Ascending aorta (tissue), 2 donors: ENCODE measurements around the gene SH3D21. TPM values are rescaled to one million over a fixed set of nuclear protein-coding genes. Genes with fewer than 3 reads are reported as not detected.

Experiments used
- DNase-seq, 2 donors: peaks; one replicate each; pipeline ENCODE4 v3.0.0-alpha.2; 2019; ENCODE audit warnings: low spot score in 2 of 2
- H3K27ac ChIP-seq, 2 donors: fragments of 200-600 bp; sonication (generic); one replicate each; pipeline ENCODE4 v1.5.1; 2016 to 2017; ENCODE audit warnings: mild to moderate bottlenecking in 1 of 2
- H3K27me3 ChIP-seq: fragments of 200-600 bp; sonication (generic); one replicate; pipeline ENCODE4 v1.5.1; 2017
- H3K36me3 ChIP-seq, 2 donors: fragments of 200-600 bp; sonication (generic); one replicate each; pipeline ENCODE4 v1.5.1; 2016
- H3K4me1 ChIP-seq, 2 donors: fragments of 200-600 bp; sonication (generic); one replicate each; pipeline ENCODE4 v1.5.1; 2016 to 2017; ENCODE audit warnings: mild to moderate bottlenecking in 1 of 2
- H3K4me3 ChIP-seq, 2 donors: fragments of 200-600 bp; sonication (generic); one replicate each; pipeline ENCODE4 v1.5.1; 2016 to 2017; ENCODE audit warnings: mild to moderate bottlenecking in 1 of 2
- H3K9me3 ChIP-seq, 2 donors: fragments of 200-600 bp; sonication (generic); one replicate each; pipeline ENCODE4 v1.5.1; 2016
- CTCF ChIP-seq, 3 experiments: fragments of 200-600 bp in 2 of 3; fragments of 450-650 bp in 1 of 3; sonication (generic) in 2 of 3; IDR thresholded peaks; one replicate each; pipeline ENCODE4 v1.5.1; 2016 to 2019; ENCODE audit warnings: antibody characterized with exemption in 3 of 3, mild to moderate bottlenecking in 1 of 3, moderate library complexity in 1 of 3
- intact Hi-C: fragments of 100-400 bp; cut with DNase I; formaldehyde crosslinking; loops from one replicate; pipeline ENCODE4 v1.15.1; 2023
- total RNA-seq: library from RNA; depleted of rRNA; stranded (reverse); fragments of >200 nt; gene quantifications from one replicate; pipeline ENCODE4 v1.1.0, GENCODE V29; 2016

SH3D21 gene
- total RNA-seq, 1 donor from 2014 or later = 1.3 TPM

GRCh38 chr1:36287595-36287994 is 18.6 kb upstream of the SH3D21 start:
- no peak for TF ChIP-seq CTCF (IDR thresholded peaks at IDR 0.05)
- Histone ChIP-seq H3K9me3 (no peaks in the 10 kb centered on the region), H3K4me1 (peaks cover 3 to 4% of the 10 kb centered on the region in 2 donors), H3K4me3 (no peak overlapping the region), H3K27me3 (no peaks in the 10 kb centered on the region), H3K36me3 (peaks cover 65 to 85% of the 10 kb centered on the region in 2 donors), H3K27ac (no peak overlapping the region)
- DNase-seq = no peak
- intact Hi-C loops = no loop called here

GRCh38 chr1:36295390-36295789 is 10.8 kb upstream of the SH3D21 start:
- Histone ChIP-seq H3K36me3 (peaks cover 55 to 95% of the 10 kb centered on the region in 2 donors), H3K9me3 (no peaks in the 10 kb centered on the region), H3K27me3 (no peaks in the 10 kb centered on the region), H3K27ac (no peak overlapping the region), H3K4me1 (peaks cover 0 to 2% of the 10 kb centered on the region in 2 donors), H3K4me3 (no peak overlapping the region)
- no peak for DNase-seq
- intact Hi-C loops = no loop called here
- no peak for TF ChIP-seq CTCF (IDR thresholded peaks at IDR 0.05)

DNA sequence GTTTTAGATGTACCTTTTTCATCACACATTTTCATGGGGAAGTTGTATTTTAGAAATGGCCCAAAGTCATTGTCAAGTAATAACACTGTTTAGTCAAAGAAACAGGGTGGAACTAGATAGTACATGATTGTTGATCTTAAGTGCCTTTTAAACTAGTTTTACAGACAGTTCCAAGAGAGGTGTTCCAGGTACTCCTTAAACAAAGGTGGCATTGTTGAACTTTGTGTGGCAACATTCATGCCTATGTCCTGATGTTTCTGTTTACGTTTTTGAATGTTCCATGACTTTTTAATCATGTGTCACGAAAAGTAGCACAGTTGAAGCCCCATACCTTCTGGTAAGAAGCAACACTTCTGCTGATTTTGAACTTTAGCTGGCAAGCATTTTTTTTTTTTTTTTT is 9.1 kb upstream of the SH3D21 start:
- H3K36me3 ChIP-seq = peaks cover 57 to 95% of the 10 kb centered on the region in 2 donors
- TF ChIP-seq CTCF (IDR thresholded peaks at IDR 0.05) = no peak

DNA sequence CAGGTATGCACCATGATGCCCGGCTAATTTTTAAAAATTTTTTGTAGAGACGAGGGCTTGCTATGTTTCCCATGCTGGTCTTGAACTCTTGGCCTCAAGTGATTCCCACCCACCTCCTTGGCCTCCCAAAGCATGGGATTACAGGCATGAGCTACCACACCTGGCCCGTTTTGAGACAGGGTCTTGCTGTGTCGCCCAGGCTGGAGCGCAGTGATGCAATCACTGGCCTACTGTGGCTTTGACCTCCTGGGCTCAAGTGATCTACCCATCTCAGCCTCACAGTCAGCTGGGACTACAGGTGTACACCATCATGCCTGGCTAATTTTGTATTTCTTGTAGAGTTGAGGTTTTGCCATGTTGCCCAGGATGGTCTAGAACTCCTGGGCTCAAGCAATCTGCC is 7.5 kb upstream of the SH3D21 start:
- H3K27ac ChIP-seq = no peak overlapping the region
- H3K9me3 ChIP-seq = no peaks in the 10 kb centered on the region
- no peak for TF ChIP-seq CTCF (IDR thresholded peaks at IDR 0.05)
- no peak overlapping the region for H3K4me3 ChIP-seq
- no peak for DNase-seq
- intact Hi-C loops = no loop called here
- no peaks in the 10 kb centered on the region for H3K27me3 ChIP-seq
- H3K36me3 ChIP-seq = peaks cover 61 to 97% of the 10 kb centered on the region in 2 donors
- peaks cover 0 to 2% of the 10 kb centered on the region in 2 donors for H3K4me1 ChIP-seq

More for the DNA sequence above, 9.1 kb upstream of the SH3D21 start:
- no peak overlapping the region for H3K27ac ChIP-seq
- H3K9me3 ChIP-seq = no peaks in the 10 kb centered on the region
- no peaks in the 10 kb centered on the region for H3K27me3 ChIP-seq
- no peak overlapping the region for H3K4me3 ChIP-seq
- intact Hi-C loops = no loop called here
- no peak for DNase-seq
- peaks cover 0 to 2% of the 10 kb centered on the region in 2 donors for H3K4me1 ChIP-seq

GRCh38 chr1:36300526-36300925 is 5.6 kb upstream of the SH3D21 start:
- Histone ChIP-seq H3K36me3 (peaks cover 59 to 84% of the 10 kb centered on the region in 2 donors), H3K27me3 (no peaks in the 10 kb centered on the region), H3K9me3 (no peaks in the 10 kb centered on the region), H3K4me1 (peaks cover 0 to 2% of the 10 kb centered on the region in 2 donors), H3K27ac (peak overlapping the region; percentile 38), H3K4me3 (no peak overlapping the region)
- intact Hi-C loops = no loop called here
- no peak for TF ChIP-seq CTCF (IDR thresholded peaks at IDR 0.05)
- no peak for DNase-seq

- peaks cover 4 to 6% of the 10 kb centered on the region in 2 donors for H3K4me1 ChIP-seq
- H3K9me3 ChIP-seq = no peaks in the 10 kb centered on the region
- H3K4me3 ChIP-seq = no peak overlapping the region
- H3K27ac ChIP-seq = no peak overlapping the region
- intact Hi-C loops = no loop called here
- H3K27me3 ChIP-seq = no peaks in the 10 kb centered on the region
- peaks cover 59 to 80% of the 10 kb centered on the region in 2 donors for H3K36me3 ChIP-seq
- no peak for DNase-seq
- TF ChIP-seq CTCF (IDR thresholded peaks at IDR 0.05) = no peak
These were observed 4.9 kb upstream of the SH3D21 start for GRCh38 chr1:36301220-36301619.
